ENCODE measurements around the gene PNRC1. TPM values are rescaled to one million over a fixed set of nuclear protein-coding genes. Genes with fewer than 3 reads are reported as not detected.
A peak's percentile ranks its signal among the peaks of the same experiment; 100 is the strongest.
"Not testable (repeated sequence)": the region's sequence is repeated elsewhere in the genome, so short reads cannot be mapped to it uniquely, and the experiment has no call there.

Gene PNRC1
- polyA plus RNA-seq, 2 of the 4 experiments (the other 2 are of a cell fraction), result 27.2 to 37.8 TPM

DNA sequence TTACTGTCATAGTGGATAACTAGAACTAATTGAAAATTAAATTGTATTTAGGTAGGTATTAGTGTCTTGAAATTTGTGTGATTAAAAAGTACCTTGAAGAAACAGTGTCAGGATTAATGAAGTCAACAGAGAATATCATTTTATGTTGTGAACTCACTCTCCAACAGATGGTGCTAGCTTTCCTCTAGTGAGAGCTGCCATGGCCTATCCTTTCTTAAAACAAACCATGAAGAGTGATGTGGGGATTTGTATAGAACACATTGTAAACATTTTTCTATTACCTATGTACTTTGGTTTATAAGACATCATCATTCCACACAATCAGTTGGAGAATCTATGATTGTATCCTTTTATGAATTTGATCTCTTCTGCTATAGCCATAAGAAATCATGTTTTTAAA is 42.1 kb downstream of the PNRC1 start:
- Histone ChIP-seq H3K4me1 (peaks cover 17% of the 10 kb centered on the region; the same call in 2 of the 3 replicates), H3K9me3 (no peaks in the 10 kb centered on the region), H3K27ac (no peak overlapping the region), H3K4me3 (no peak overlapping the region), H3K4me2 (no peak overlapping the region)
- ATAC-seq, result peak; percentile 63 to 81; a peak in 3 of 6 replicates
- DNase-seq (ENCODE audit: low read depth in 1 of 2, low spot score in 1 of 2), result peak in 1 of 2 experiments; percentile 51
- peak; percentile 43 for FAIRE-seq
- TF ChIP-seq MAZ (IDR thresholded peaks at IDR 0.05; ENCODE audit: borderline replicate concordance, low read depth, low read length) (no peak), RARB (CRISPR knock-in tag; IDR thresholded peaks at IDR 0.05) (no peak), RAD21 (conservative IDR thresholded peaks at IDR 0.05 in 1 of 2, IDR thresholded peaks at IDR 0.05 in 1 of 2) (peak; percentile 82 to 83), SMC3 (IDR thresholded peaks at IDR 0.05) (peak; percentile 76)
- TF ChIP-seq, protein P1, sequence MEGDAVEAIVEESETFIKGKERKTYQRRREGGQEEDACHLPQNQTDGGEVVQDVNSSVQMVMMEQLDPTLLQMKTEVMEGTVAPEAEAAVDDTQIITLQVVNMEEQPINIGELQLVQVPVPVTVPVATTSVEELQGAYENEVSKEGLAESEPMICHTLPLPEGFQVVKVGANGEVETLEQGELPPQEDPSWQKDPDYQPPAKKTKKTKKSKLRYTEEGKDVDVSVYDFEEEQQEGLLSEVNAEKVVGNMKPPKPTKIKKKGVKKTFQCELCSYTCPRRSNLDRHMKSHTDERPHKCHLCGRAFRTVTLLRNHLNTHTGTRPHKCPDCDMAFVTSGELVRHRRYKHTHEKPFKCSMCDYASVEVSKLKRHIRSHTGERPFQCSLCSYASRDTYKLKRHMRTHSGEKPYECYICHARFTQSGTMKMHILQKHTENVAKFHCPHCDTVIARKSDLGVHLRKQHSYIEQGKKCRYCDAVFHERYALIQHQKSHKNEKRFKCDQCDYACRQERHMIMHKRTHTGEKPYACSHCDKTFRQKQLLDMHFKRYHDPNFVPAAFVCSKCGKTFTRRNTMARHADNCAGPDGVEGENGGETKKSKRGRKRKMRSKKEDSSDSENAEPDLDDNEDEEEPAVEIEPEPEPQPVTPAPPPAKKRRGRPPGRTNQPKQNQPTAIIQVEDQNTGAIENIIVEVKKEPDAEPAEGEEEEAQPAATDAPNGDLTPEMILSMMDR (IDR thresholded peaks at IDR 0.05), result peak; percentile 71
- ChIA-PET POLR2A (no interaction called here), CTCF (interaction anchor here (0.8 to 2.7 kb wide), 10 partner anchors 11 to 225 kb away, joined by 3 to 14 read pairs (median 3); no protein-coding TSS in a partner anchor)

DNA sequence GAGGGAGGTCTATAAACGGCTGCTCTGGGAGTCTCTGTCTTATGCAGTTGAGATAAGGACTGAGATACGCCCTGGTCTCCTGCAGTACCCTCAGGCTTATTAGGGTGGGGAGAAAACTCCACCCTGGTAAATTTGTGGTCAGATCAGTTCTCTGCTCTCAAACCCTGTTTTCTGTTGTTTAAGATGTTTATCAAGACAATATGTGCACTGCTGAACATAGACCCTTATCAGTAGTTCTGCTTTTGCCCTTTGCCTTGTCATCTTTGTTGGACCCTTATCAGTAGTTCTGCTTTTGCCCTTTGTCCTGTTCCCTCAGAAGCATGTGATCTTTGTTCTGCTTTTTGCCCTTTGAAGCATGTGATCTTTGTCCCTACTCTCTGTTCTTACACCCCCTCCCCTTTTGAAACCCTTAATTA is 47.7 kb downstream of the PNRC1 start:
- H3K9me3 ChIP-seq; H3K4me1 ChIP-seq; H3K4me2 ChIP-seq; FAIRE-seq; DNase-seq (ENCODE audit: low read depth in 1 of 2, low spot score in 1 of 2); ATAC-seq; H3K4me3 ChIP-seq; POLR2A ChIA-PET; H3K27ac ChIP-seq: not testable (repeated sequence)
- CTCF ChIA-PET, result interaction anchor here (0.6 kb wide), 1 partner anchor 114 kb away, joined by 3 read pairs; no protein-coding TSS in a partner anchor
- WGBS (ENCODE audit: missing lambda C conversion rate), result 44% methylated on average over 2 of the region's 2 CpGs

DNA sequence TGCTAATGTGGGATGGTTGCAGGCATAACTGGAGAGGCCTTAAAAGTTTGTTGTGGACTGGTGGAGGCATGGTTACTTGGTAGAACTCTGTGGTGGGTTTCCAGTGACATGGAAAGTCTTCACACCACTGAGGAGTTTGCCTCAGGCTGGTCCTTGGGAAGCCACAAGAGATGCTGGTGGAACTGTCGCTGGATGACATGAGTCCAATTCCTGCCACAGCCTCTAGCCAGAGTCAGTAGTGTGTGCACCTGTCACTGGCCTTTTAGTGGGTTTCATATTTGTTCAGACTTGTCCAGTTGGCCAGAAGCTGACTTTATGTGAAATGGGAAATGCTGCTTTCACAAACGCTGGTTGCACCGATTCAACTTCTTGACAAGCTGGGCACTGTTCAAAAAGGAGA is 51.0 kb downstream of the PNRC1 start:
- no peak for DNase-seq (ENCODE audit: low read depth in 1 of 2, low spot score in 1 of 2)
- H3K4me2 ChIP-seq, result no peak overlapping the region
- POLR2A ChIA-PET, result no interaction called here
- no peaks in the 10 kb centered on the region for H3K4me1 ChIP-seq
- 97% methylated on average over 3 of the region's 3 CpGs for WGBS (ENCODE audit: missing lambda C conversion rate)
- CTCF ChIA-PET, result interaction anchor here (1.4 kb wide), 2 partner anchors 8 to 149 kb away, joined by 3 read pairs; no protein-coding TSS in a partner anchor
- no peak for ATAC-seq
- no peak overlapping the region for H3K4me3 ChIP-seq
- no peaks in the 10 kb centered on the region for H3K9me3 ChIP-seq
- TF ChIP-seq, protein P2, sequence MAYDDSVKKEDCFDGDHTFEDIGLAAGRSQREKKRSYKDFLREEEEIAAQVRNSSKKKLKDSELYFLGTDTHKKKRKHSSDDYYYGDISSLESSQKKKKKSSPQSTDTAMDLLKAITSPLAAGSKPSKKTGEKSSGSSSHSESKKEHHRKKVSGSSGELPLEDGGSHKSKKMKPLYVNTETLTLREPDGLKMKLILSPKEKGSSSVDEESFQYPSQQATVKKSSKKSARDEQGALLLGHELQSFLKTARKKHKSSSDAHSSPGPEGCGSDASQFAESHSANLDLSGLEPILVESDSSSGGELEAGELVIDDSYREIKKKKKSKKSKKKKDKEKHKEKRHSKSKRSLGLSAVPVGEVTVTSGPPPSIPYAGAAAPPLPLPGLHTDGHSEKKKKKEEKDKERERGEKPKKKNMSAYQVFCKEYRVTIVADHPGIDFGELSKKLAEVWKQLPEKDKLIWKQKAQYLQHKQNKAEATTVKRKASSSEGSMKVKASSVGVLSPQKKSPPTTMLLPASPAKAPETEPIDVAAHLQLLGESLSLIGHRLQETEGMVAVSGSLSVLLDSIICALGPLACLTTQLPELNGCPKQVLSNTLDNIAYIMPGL (CRISPR knock-in tag; IDR thresholded peaks at IDR 0.05; ENCODE audit: borderline replicate concordance), result no peak
- TF ChIP-seq, protein P3, sequence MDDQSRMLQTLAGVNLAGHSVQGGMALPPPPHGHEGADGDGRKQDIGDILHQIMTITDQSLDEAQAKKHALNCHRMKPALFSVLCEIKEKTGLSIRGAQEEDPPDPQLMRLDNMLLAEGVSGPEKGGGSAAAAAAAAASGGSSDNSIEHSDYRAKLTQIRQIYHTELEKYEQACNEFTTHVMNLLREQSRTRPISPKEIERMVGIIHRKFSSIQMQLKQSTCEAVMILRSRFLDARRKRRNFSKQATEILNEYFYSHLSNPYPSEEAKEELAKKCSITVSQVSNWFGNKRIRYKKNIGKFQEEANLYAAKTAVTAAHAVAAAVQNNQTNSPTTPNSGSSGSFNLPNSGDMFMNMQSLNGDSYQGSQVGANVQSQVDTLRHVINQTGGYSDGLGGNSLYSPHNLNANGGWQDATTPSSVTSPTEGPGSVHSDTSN (IDR thresholded peaks at IDR 0.05), result no peak
- TF ChIP-seq, protein P4, sequence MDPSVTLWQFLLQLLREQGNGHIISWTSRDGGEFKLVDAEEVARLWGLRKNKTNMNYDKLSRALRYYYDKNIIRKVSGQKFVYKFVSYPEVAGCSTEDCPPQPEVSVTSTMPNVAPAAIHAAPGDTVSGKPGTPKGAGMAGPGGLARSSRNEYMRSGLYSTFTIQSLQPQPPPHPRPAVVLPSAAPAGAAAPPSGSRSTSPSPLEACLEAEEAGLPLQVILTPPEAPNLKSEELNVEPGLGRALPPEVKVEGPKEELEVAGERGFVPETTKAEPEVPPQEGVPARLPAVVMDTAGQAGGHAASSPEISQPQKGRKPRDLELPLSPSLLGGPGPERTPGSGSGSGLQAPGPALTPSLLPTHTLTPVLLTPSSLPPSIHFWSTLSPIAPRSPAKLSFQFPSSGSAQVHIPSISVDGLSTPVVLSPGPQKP (IDR thresholded peaks at IDR 0.05; ENCODE audit: low read depth, low read length), result no peak
- TF ChIP-seq RARB (CRISPR knock-in tag; IDR thresholded peaks at IDR 0.05), result no peak
- no peak for TF ChIP-seq NR3C1 (IDR thresholded peaks at IDR 0.05)
- TF ChIP-seq HOXB5 (CRISPR knock-in tag; IDR thresholded peaks at IDR 0.05), result no peak
- TF ChIP-seq RNF2 (IDR thresholded peaks at IDR 0.05; ENCODE audit: borderline replicate concordance, low read depth), result no peak
- no peak for TF ChIP-seq BHLHE40 (IDR thresholded peaks at IDR 0.05; ENCODE audit: low read depth, low read length)
- TF ChIP-seq RFX5 (IDR thresholded peaks at IDR 0.05), result no peak
- TF ChIP-seq EHF (CRISPR knock-in tag; IDR thresholded peaks at IDR 0.05), result no peak
- no peak for TF ChIP-seq HDAC2 (IDR thresholded peaks at IDR 0.05)
- TF ChIP-seq HOXB13 (CRISPR knock-in tag; IDR thresholded peaks at IDR 0.05; ENCODE audit: low read depth), result no peak
- TF ChIP-seq, protein P5, sequence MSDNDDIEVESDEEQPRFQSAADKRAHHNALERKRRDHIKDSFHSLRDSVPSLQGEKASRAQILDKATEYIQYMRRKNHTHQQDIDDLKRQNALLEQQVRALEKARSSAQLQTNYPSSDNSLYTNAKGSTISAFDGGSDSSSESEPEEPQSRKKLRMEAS (IDR thresholded peaks at IDR 0.05), result no peak
- TF ChIP-seq SREBF2 (IDR thresholded peaks at IDR 0.05), result no peak
- no peak for TF ChIP-seq EP300 (IDR thresholded peaks at IDR 0.05)
- no peak overlapping the region for H3K27ac ChIP-seq
- FAIRE-seq, result no peak
